Hematopoietic multipotent progenitor cell (in vitro differentiated cells): ENCODE data around the gene DBP. TPM values are rescaled to one million over a fixed set of nuclear protein-coding genes. Genes with fewer than 3 reads are reported as not detected.

Experiments
- DNase-seq, 3 donors: peaks; one replicate each; pipeline ENCODE4 v3.0.0-alpha.2; 2011 to 2015; ENCODE audit warnings: low read depth in 2 of 3, low spot score in 2 of 3
- total RNA-seq: library from RNA; depleted of rRNA; stranded (reverse); fragments of >200 nt; gene quantifications from one replicate; pipeline ENCODE4 v1.2.3, GENCODE V29; 2012

DBP gene
- total RNA-seq, 1 donor: 9.4 TPM

DNA sequence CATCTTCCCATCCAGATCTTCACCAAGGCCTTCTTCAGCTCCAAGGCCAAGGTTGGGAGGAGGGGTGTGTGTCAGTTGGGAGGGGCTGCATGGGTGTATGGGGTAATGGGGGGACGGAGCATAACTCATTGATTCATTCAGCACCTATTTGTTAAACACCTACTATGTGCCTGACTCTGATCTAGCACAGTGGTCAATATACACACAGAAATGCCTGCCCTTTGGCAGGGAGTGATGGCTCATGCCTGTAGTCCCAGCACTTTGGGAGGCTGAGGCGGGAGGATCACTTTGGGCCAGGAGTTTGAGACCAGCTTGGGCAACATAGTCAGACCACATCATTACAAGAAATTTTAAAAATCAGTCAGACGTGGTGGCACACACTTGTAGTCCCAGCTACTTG lies 49.8 kb downstream of the DBP start:
- no peak for DNase-seq

DNA sequence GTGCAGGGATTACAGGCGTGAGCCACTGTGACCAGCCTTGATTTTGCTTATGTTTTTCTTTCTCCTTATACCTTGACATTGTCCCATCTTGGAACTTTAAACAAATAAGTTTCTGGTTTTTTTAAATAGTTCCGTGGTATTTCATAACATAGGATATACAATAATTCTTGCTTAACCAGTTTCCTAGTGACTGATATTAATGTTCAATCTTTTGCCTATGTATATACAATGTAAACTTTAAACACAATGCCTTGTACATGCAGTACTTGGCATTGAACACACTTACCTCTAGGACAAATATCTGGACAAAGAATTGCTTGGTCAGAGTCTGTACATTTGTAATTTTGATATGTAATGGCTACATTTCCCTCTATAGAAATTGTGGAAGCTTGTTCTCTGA lies 55.0 kb downstream of the DBP start:
- no peak for DNase-seq

Other genes starting within 250 kb of the DBP start
- 75.9 TPM for gene KDELR1, start 245.8 kb downstream of the DBP start, total RNA-seq
- 0.54 TPM for gene GRIN2D, start 243.7 kb downstream of the DBP start, total RNA-seq
- gene GRWD1, start 191.4 kb downstream of the DBP start, total RNA-seq: 41.2 TPM
- gene KCNJ14, start 181.8 kb downstream of the DBP start, total RNA-seq: 1.6 TPM
- gene CYTH2, start 168.0 kb downstream of the DBP start, total RNA-seq: 62.7 TPM
- gene LMTK3, start 125.5 kb downstream of the DBP start, total RNA-seq: 0.54 TPM
- not detected for gene SULT2B1, start 85.2 kb downstream of the DBP start, total RNA-seq
- gene SPACA4, start 30.6 kb downstream of the DBP start, total RNA-seq: not detected
- 3.2 TPM for gene FAM83E, start 22.3 kb downstream of the DBP start, total RNA-seq
- 4,879 TPM for gene RPL18, start 18.2 kb downstream of the DBP start, total RNA-seq
- 10.0 TPM for gene SPHK2, start 17.9 kb downstream of the DBP start, total RNA-seq
- 2.4 TPM for gene CA11, start 8.8 kb upstream of the DBP start, total RNA-seq
- gene NTN5, start 35.6 kb upstream of the DBP start, total RNA-seq: 1.6 TPM
- under 0.01 TPM for gene FUT2, start 58.6 kb upstream of the DBP start, total RNA-seq
- gene MAMSTR, start 82.3 kb upstream of the DBP start, total RNA-seq: 1.1 TPM
- 0.54 TPM for gene RASIP1, start 103.2 kb upstream of the DBP start, total RNA-seq
- gene IZUMO1, start 109.5 kb upstream of the DBP start, total RNA-seq: under 0.01 TPM
- 1.6 TPM for gene FUT1, start 115.3 kb upstream of the DBP start, total RNA-seq
- not detected for gene FGF21, start 118.1 kb upstream of the DBP start, total RNA-seq
- 41.7 TPM for gene BCAT2, start 173.7 kb upstream of the DBP start, total RNA-seq
- gene HSD17B14, start 199.1 kb upstream of the DBP start, total RNA-seq: 2.4 TPM
- gene PLEKHA4, start 231.2 kb upstream of the DBP start, total RNA-seq: 10.8 TPM
- 156 TPM for gene PPP1R15A, start 235.0 kb upstream of the DBP start, total RNA-seq